PC-3 (cell line): Measurements from ENCODE around the gene ARHGEF4. TPM values are rescaled to one million over a fixed set of nuclear protein-coding genes. Genes with fewer than 3 reads are reported as not detected.

ENCODE experiments used
- ATAC-seq: fragments of 200-7000 bp; cut with Tn5 transposase; 2 replicates; pipeline ENCODE4 v1.9.1; 2020; ENCODE audit warnings: mild to moderate bottlenecking, moderate library complexity
- BruUV-seq: library from RNA; stranded (reverse); fragments of 400-500 nt; replicated peaks from 2 replicates; lab custom pipeline; 2021; lab: Mats Ljungman, UMichigan
- CTCF ChIA-PET: fragments of 300-600 bp; sonication (Branson Sonifier 250); formaldehyde crosslinking; loops from one replicate; lab custom pipeline; 2022; ENCODE audit warnings: antibody characterized with exemption; lab: Charles Lee
- POLR2A ChIA-PET: fragments of 300-600 bp; sonication (Branson Sonifier 250); formaldehyde crosslinking; loops from one replicate; lab custom pipeline; 2022; ENCODE audit warnings: antibody characterized with exemption; ENCODE audit not compliant: unreplicated experiment; lab: Charles Lee
- DNase-seq: peaks from one replicate; pipeline ENCODE4 v3.0.0-alpha.2; 2015
- H2AFZ ChIP-seq: fragments of 300-600 bp; sonication (generic); 2 replicates; pipeline ENCODE4 v1.6.0; 2016; ENCODE audit warnings: antibody characterized with exemption, low read length
- H3F3A ChIP-seq: fragments of 300-600 bp; sonication (generic); one replicate; pipeline ENCODE4 v1.6.0; 2017; ENCODE audit warnings: antibody characterized with exemption, low read length, control low read depth, mild to moderate bottlenecking; ENCODE audit not compliant: unreplicated experiment
- H3K27ac ChIP-seq: fragments of 300-600 bp; sonication (generic); 2 replicates; pipeline ENCODE4 v1.5.1; 2016; ENCODE audit warnings: mild to moderate bottlenecking, low read length
- H3K27me3 ChIP-seq: fragments of 300-600 bp; sonication (generic); 2 replicates; pipeline ENCODE4 v1.6.1; 2016; ENCODE audit warnings: low read length, mixed read lengths
- H3K36me3 ChIP-seq: fragments of 300-600 bp; sonication (generic); 2 replicates; pipeline ENCODE4 v1.6.1; 2016; ENCODE audit warnings: low read depth, mixed run types, low read length, mixed read lengths
- H3K4me1 ChIP-seq: fragments of 300-600 bp; sonication (generic); 2 replicates; pipeline ENCODE4 v1.5.1; 2016; ENCODE audit warnings: low read length; ENCODE audit not compliant: insufficient read depth
- H3K4me2 ChIP-seq: fragments of 300-600 bp; sonication (generic); 2 replicates; pipeline ENCODE4 v1.6.0; 2016; ENCODE audit warnings: low read length
- H3K4me3 ChIP-seq: fragments of 300-600 bp; sonication (generic); 2 replicates; pipeline ENCODE4 v1.5.1; 2016; ENCODE audit warnings: mild to moderate bottlenecking, low read length, mixed read lengths
- H3K79me2 ChIP-seq: fragments of 300-600 bp; sonication (generic); 2 replicates; pipeline ENCODE4 v1.6.1; 2017; ENCODE audit warnings: low read length, mixed read lengths
- H3K9ac ChIP-seq: fragments of 300-600 bp; sonication (generic); 2 replicates; pipeline ENCODE4 v1.6.0; 2016; ENCODE audit warnings: mild to moderate bottlenecking, low read length
- H3K9me2 ChIP-seq: fragments of 300-600 bp; sonication (generic); replicated peaks from 2 replicates; pipeline ENCODE4 v1.6.1; 2016; ENCODE audit warnings: mixed run types, low read length, mixed read lengths
- H3K9me3 ChIP-seq: fragments of 300-600 bp; sonication (generic); 2 replicates; pipeline ENCODE4 v1.6.1; 2016; ENCODE audit warnings: low read length, mixed read lengths
- H4K20me1 ChIP-seq: fragments of 300-600 bp; sonication (generic); 2 replicates; pipeline ENCODE4 v1.6.1; 2016; ENCODE audit warnings: low read length, mixed read lengths
- EZH2 ChIP-seq: fragments of 300-600 bp; sonication (generic); IDR thresholded peaks from one replicate; pipeline ENCODE4 v1.6.1; 2017; ENCODE audit warnings: antibody characterized with exemption, mild to moderate bottlenecking, low read length; ENCODE audit not compliant: unreplicated experiment
- EZH2phosphoT487 ChIP-seq: fragments of 300-600 bp; sonication (generic); IDR thresholded peaks from 2 replicates; pipeline ENCODE4 v1.6.1; 2018; ENCODE audit warnings: mild to moderate bottlenecking, antibody characterized with exemption, low read length, borderline replicate concordance
- intact Hi-C: fragments of 100-400 bp; cut with micrococcal nuclease; formaldehyde crosslinking; loops from 2 replicates; pipeline ENCODE4 v1.9.0; 2023
- total RNA-seq: library from RNA; depleted of rRNA; stranded (reverse); fragments of >200 nt; gene quantifications from 2 replicates; pipeline ENCODE4 v1.2.3, GENCODE V29; 2014
- TF ChIP-seq, protein P1 (sequence below): fragments of 300-600 bp; sonication (generic); conservative IDR thresholded peaks from 2 replicates; pipeline ENCODE4 v1.5.1; 2017; ENCODE audit warnings: antibody characterized with exemption, low read depth, mild to moderate bottlenecking, low read length

Gene ARHGEF4
- total RNA-seq, 1 experiment from 2014 or later = 21.5 TPM

DNA sequence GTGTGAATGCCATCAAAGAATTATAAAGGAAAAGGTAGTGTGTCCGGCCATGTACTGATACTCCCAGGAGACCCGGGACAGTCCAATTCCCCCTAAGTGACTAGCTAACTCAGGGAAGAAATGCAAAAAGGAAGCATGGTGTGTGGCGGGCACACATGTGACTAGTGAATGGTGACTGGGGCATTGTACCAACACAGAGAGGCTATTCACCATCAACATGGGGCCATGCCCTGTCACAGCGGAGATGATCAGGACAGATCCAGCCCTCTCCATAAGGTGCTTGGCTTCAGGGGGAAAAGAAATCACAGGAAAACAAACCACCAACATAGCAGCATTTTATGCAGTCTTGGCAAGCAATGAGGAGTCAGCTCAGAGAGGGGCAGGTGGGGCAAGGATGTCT is 222.2 kb downstream of the ARHGEF4 start:
- Histone ChIP-seq H3K27ac (no peak overlapping the region), H2AFZ (no peak overlapping the region), H3K79me2 (peaks cover 85% of the 10 kb centered on the region), H3K9me3 (no peaks in the 10 kb centered on the region), H3K9ac (no peak overlapping the region), H3F3A (no peaks in the 10 kb centered on the region), H3K9me2 (no peaks in the 10 kb centered on the region), H3K4me3 (no peak overlapping the region), H4K20me1 (peaks cover 16% of the 10 kb centered on the region), H3K4me1 (no peaks in the 10 kb centered on the region), H3K36me3 (peaks cover 35% of the 10 kb centered on the region), H3K27me3 (no peaks in the 10 kb centered on the region), H3K4me2 (no peak overlapping the region)
- ATAC-seq (no peak), DNase-seq (no peak)
- ChIA-PET CTCF (no interaction called here), POLR2A (no interaction called here)
- intact Hi-C loops = loop anchor here (10.0 kb wide), 1 partner anchor 264 kb away; no protein-coding TSS in a partner anchor
- TF ChIP-seq EZH2phosphoT487 = no peak
- TF ChIP-seq, protein P1, sequence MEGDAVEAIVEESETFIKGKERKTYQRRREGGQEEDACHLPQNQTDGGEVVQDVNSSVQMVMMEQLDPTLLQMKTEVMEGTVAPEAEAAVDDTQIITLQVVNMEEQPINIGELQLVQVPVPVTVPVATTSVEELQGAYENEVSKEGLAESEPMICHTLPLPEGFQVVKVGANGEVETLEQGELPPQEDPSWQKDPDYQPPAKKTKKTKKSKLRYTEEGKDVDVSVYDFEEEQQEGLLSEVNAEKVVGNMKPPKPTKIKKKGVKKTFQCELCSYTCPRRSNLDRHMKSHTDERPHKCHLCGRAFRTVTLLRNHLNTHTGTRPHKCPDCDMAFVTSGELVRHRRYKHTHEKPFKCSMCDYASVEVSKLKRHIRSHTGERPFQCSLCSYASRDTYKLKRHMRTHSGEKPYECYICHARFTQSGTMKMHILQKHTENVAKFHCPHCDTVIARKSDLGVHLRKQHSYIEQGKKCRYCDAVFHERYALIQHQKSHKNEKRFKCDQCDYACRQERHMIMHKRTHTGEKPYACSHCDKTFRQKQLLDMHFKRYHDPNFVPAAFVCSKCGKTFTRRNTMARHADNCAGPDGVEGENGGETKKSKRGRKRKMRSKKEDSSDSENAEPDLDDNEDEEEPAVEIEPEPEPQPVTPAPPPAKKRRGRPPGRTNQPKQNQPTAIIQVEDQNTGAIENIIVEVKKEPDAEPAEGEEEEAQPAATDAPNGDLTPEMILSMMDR = no peak
- no TSS peak for BruUV-seq

DNA sequence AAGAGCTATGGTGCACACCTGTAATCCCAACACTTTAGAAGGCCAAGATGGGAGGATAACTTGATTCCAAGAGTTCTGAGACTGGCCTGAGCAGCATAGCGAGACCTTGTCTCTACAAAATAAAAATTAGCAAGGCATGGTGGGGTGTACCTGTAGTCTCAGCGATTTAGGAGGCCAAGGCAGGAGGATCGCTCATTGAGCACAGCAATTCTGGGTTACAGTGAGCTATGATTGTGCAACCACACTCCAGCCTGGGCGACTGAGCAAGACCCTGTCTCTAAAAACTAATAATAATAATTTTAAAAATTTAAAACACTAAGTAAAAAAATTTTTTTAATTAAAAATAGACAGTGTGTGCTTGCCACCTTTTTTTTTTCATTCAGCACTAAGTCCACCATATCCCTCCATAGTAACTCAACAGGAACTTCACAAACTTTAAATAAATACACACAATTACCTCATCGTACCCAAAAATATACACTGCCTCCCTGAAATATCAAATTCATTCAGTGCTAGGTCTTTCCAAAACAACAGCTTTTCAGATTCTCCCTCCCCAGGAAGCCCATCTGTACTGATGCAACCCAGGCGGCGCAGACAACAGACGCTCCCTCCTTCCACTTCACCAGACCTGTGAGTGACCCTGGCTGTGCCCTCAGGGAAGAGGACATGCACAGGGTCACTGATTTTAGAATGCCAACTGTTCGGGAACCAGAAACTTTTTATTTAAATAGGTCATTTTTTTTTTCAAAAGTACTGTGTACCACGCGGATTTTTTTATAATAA is 227.0 kb downstream of the ARHGEF4 start:
- H3K36me3 ChIP-seq = peaks cover 33% of the 10 kb centered on the region
- BruUV-seq = no TSS peak
- ATAC-seq (no peak), DNase-seq (no peak)
- ChIA-PET CTCF (no interaction called here), POLR2A (no interaction called here)
- H3K9ac ChIP-seq = no peak overlapping the region
- no peak overlapping the region for H3K27ac ChIP-seq
- H2AFZ ChIP-seq = no peak overlapping the region
- H3K27me3 ChIP-seq = no peaks in the 10 kb centered on the region
- TF ChIP-seq EZH2 = no peak
- TF ChIP-seq EZH2phosphoT487 = no peak
- TF ChIP-seq, protein P1 = no peak
- no peaks in the 10 kb centered on the region for H3K4me1 ChIP-seq
- no peaks in the 10 kb centered on the region for H3F3A ChIP-seq
- H3K79me2 ChIP-seq = peaks cover 95% of the 10 kb centered on the region
- peaks cover 3% of the 10 kb centered on the region; the same call in 1 of the 2 replicates for H4K20me1 ChIP-seq
- no peak overlapping the region for H3K4me3 ChIP-seq
- no peaks in the 10 kb centered on the region for H3K9me3 ChIP-seq
- intact Hi-C loops = no loop called here
- no peaks in the 10 kb centered on the region for H3K9me2 ChIP-seq
- H3K4me2 ChIP-seq = no peak overlapping the region
